ENCODE results near the gene HAUS5. TPM values are rescaled to one million over a fixed set of nuclear protein-coding genes. Genes with fewer than 3 reads are reported as not detected.

The HAUS5 gene
- total RNA-seq, 2 experiments from 2014 or later: 53.3 to 62.3 TPM

- H3K27ac Mint-ChIP-seq: no peak overlapping the region
- ATAC-seq: peak; percentile 60
- CTCF ChIA-PET: interaction anchor here (1.1 to 1.4 kb wide), 2 partner anchors 13 to 14 kb away, joined by 3 to 4 read pairs; no protein-coding TSS in a partner anchor
These were observed 45.6 kb downstream of the HAUS5 start for GRCh38 chr19:35657904-35658700.

GRCh38 chr19:35661995-35662340 is 49.4 kb downstream of the HAUS5 start:
- H3K4me1 Mint-ChIP-seq (ENCODE audit: low read depth): no peaks in the 10 kb centered on the region
- H3K9me3 Mint-ChIP-seq (ENCODE audit: insufficient read depth): no peaks in the 10 kb centered on the region
- H3K36me3 Mint-ChIP-seq (ENCODE audit: low read depth): peaks cover 31% of the 10 kb centered on the region
- H3K27ac Mint-ChIP-seq: no peak overlapping the region
- no peaks in the 10 kb centered on the region for H3K27me3 Mint-ChIP-seq (ENCODE audit: low read depth)
- ChIA-PET CTCF (interaction anchor here (0.7 kb wide), 1 partner anchor 14 kb away, joined by 3 read pairs; the partner anchor contains the start of gene COX6B1), POLR2A (interaction anchor here (1.1 kb wide), 1 partner anchor 14 kb away, joined by 3 read pairs; the partner anchor contains the start of gene COX6B1)
- ATAC-seq (no peak), DNase-seq (no peak)
- no peak overlapping the region for H3K4me3 Mint-ChIP-seq

More at GRCh38 chr19:35657904-35658700, 45.6 kb downstream of the HAUS5 start:
- Mint-ChIP-seq H3K27me3 (ENCODE audit: low read depth) (no peaks in the 10 kb centered on the region), H3K36me3 (ENCODE audit: low read depth) (peaks cover 47% of the 10 kb centered on the region), H3K4me3 (no peak overlapping the region), H3K4me1 (ENCODE audit: low read depth) (peaks cover 2% of the 10 kb centered on the region), H3K9me3 (ENCODE audit: insufficient read depth) (no peaks in the 10 kb centered on the region)
- POLR2A ChIA-PET: interaction anchor here (2.0 kb wide), 1 partner anchor 10 kb away, joined by 8 read pairs; the partner anchor contains the start of gene COX6B1
- no peak for DNase-seq

- DNase-seq (no peak), ATAC-seq (no peak)
- Mint-ChIP-seq H3K4me1 (ENCODE audit: low read depth) (no peaks in the 10 kb centered on the region), H3K4me3 (no peak overlapping the region), H3K9me3 (ENCODE audit: insufficient read depth) (no peaks in the 10 kb centered on the region), H3K36me3 (ENCODE audit: low read depth) (peaks cover 17% of the 10 kb centered on the region), H3K27me3 (ENCODE audit: low read depth) (no peaks in the 10 kb centered on the region), H3K27ac (no peak overlapping the region)
- POLR2A ChIA-PET: interaction anchor here (1.6 kb wide), 1 partner anchor 16 kb away, joined by 4 read pairs; the partner anchor contains the start of gene COX6B1
- CTCF ChIA-PET: no interaction called here
These were observed 51.4 kb downstream of the HAUS5 start for GRCh38 chr19:35663981-35664380.

GRCh38 chr19:35665157-35665556 is 52.6 kb downstream of the HAUS5 start:
- ATAC-seq: no peak
- H3K9me3 Mint-ChIP-seq (ENCODE audit: insufficient read depth): no peaks in the 10 kb centered on the region
- H3K27ac Mint-ChIP-seq: no peak overlapping the region
- no peaks in the 10 kb centered on the region for H3K4me1 Mint-ChIP-seq (ENCODE audit: low read depth)
- ChIA-PET POLR2A (interaction anchor here (1.6 kb wide), 1 partner anchor 17 kb away, joined by 4 read pairs; the partner anchor contains the start of gene COX6B1), CTCF (no interaction called here)
- H3K36me3 Mint-ChIP-seq (ENCODE audit: low read depth): peaks cover 12% of the 10 kb centered on the region
- no peak for DNase-seq
- no peak overlapping the region for H3K4me3 Mint-ChIP-seq
- peaks cover 6% of the 10 kb centered on the region for H3K27me3 Mint-ChIP-seq (ENCODE audit: low read depth)

- POLR2A ChIA-PET: no interaction called here
- H3K27me3 Mint-ChIP-seq (ENCODE audit: low read depth): peaks cover 7% of the 10 kb centered on the region
- no peak overlapping the region for H3K4me3 Mint-ChIP-seq
- CTCF ChIA-PET: no interaction called here
- no peaks in the 10 kb centered on the region for H3K9me3 Mint-ChIP-seq (ENCODE audit: insufficient read depth)
- DNase-seq (no peak), ATAC-seq (no peak)
- peaks cover 12% of the 10 kb centered on the region for H3K36me3 Mint-ChIP-seq (ENCODE audit: low read depth)
- no peaks in the 10 kb centered on the region for H3K4me1 Mint-ChIP-seq (ENCODE audit: low read depth)
- H3K27ac Mint-ChIP-seq: no peak overlapping the region
These were observed 53.1 kb downstream of the HAUS5 start for GRCh38 chr19:35665604-35666003.

- H3K36me3 Mint-ChIP-seq (ENCODE audit: low read depth): peaks cover 8% of the 10 kb centered on the region
- ChIA-PET POLR2A (no interaction called here), CTCF (no interaction called here)
- no peak within 1 kb of the TSS for H3K4me3 Mint-ChIP-seq
- no peaks in the 10 kb centered on the region for H3K9me3 Mint-ChIP-seq (ENCODE audit: insufficient read depth)
- peaks cover 8% of the 10 kb centered on the region for H3K27me3 Mint-ChIP-seq (ENCODE audit: low read depth)
- DNase-seq: no peak
- H3K4me1 Mint-ChIP-seq (ENCODE audit: low read depth): no peaks in the 10 kb centered on the region
- no peak for ATAC-seq
- H3K27ac Mint-ChIP-seq: no peak within 1 kb of the TSS
These were observed 53.8 kb downstream of the HAUS5 start, which contains the start of gene UPK1A for GRCh38 chr19:35666251-35666913. Gene UPK1A, plus strand, starts transcription at chr19:35666517. Its CDS starts 296 bp downstream, at chr19:35666813.

- Mint-ChIP-seq H3K27ac (no peak overlapping the region), H3K27me3 (ENCODE audit: low read depth) (peaks cover 21% of the 10 kb centered on the region), H3K4me3 (no peak overlapping the region), H3K36me3 (ENCODE audit: low read depth) (no peaks in the 10 kb centered on the region), H3K4me1 (ENCODE audit: low read depth) (peaks cover 7% of the 10 kb centered on the region), H3K9me3 (ENCODE audit: insufficient read depth) (no peaks in the 10 kb centered on the region)
- ChIA-PET POLR2A (no interaction called here), CTCF (no interaction called here)
- DNase-seq: no peak
- ATAC-seq: no peak
These were observed 57.0 kb downstream of the HAUS5 start for GRCh38 chr19:35669566-35669965.

- Mint-ChIP-seq H3K27me3 (ENCODE audit: low read depth) (peaks cover 21% of the 10 kb centered on the region), H3K27ac (no peak overlapping the region), H3K36me3 (ENCODE audit: low read depth) (no peaks in the 10 kb centered on the region), H3K4me3 (no peak overlapping the region), H3K9me3 (ENCODE audit: insufficient read depth) (no peaks in the 10 kb centered on the region), H3K4me1 (ENCODE audit: low read depth) (peaks cover 7% of the 10 kb centered on the region)
- POLR2A ChIA-PET: no interaction called here
- ATAC-seq: no peak
- no peak for DNase-seq
- CTCF ChIA-PET: no interaction called here
These were observed 57.4 kb downstream of the HAUS5 start for GRCh38 chr19:35669974-35670373.

- Mint-ChIP-seq H3K36me3 (ENCODE audit: low read depth) (no peaks in the 10 kb centered on the region), H3K4me1 (ENCODE audit: low read depth) (peaks cover 7% of the 10 kb centered on the region), H3K27me3 (ENCODE audit: low read depth) (peaks cover 23% of the 10 kb centered on the region), H3K9me3 (ENCODE audit: insufficient read depth) (no peaks in the 10 kb centered on the region), H3K27ac (no peak overlapping the region), H3K4me3 (no peak overlapping the region)
- POLR2A ChIA-PET: no interaction called here
- DNase-seq (no peak), ATAC-seq (no peak)
- CTCF ChIA-PET: interaction anchor here (0.9 kb wide), 1 partner anchor 24 kb away, joined by 4 read pairs; no protein-coding TSS in a partner anchor
These were observed 58.2 kb downstream of the HAUS5 start for GRCh38 chr19:35670686-35671085.

GRCh38 chr19:35671818-35672217 is 59.3 kb downstream of the HAUS5 start:
- no peak for ATAC-seq
- Mint-ChIP-seq H3K4me1 (ENCODE audit: low read depth) (peaks cover 7% of the 10 kb centered on the region), H3K9me3 (ENCODE audit: insufficient read depth) (no peaks in the 10 kb centered on the region), H3K27ac (no peak overlapping the region), H3K27me3 (ENCODE audit: low read depth) (peaks cover 27% of the 10 kb centered on the region), H3K4me3 (no peak overlapping the region), H3K36me3 (ENCODE audit: low read depth) (no peaks in the 10 kb centered on the region)
- POLR2A ChIA-PET: no interaction called here
- no peak for DNase-seq
- CTCF ChIA-PET: no interaction called here

- Mint-ChIP-seq H3K27ac (peak overlapping the region; percentile 60), H3K27me3 (ENCODE audit: low read depth) (peaks cover 27% of the 10 kb centered on the region), H3K4me3 (peak overlapping the region; percentile 73), H3K36me3 (ENCODE audit: low read depth) (no peaks in the 10 kb centered on the region), H3K4me1 (ENCODE audit: low read depth) (peaks cover 7% of the 10 kb centered on the region), H3K9me3 (ENCODE audit: insufficient read depth) (no peaks in the 10 kb centered on the region)
- POLR2A ChIA-PET: interaction anchor here (0.6 to 1.1 kb wide), 3 partner anchors 20 to 172 kb away, joined by 3 to 5 read pairs (median 5); partner anchors contain the start of gene COX6B1
- CTCF ChIA-PET: interaction anchor here (0.9 to 1.3 kb wide), 4 partner anchors 19 to 125 kb away, joined by 3 to 7 read pairs (median 6); partner anchors contain the start of gene COX6B1
- ATAC-seq: peak; percentile 83
- peak; percentile 66 for DNase-seq
These were observed 60.7 kb downstream of the HAUS5 start for GRCh38 chr19:35673121-35673804.
